ENCODE measurements around the gene RBM33. TPM values are rescaled to one million over a fixed set of nuclear protein-coding genes. Genes with fewer than 3 reads are reported as not detected.

The RBM33 gene
- total RNA-seq, 4 donors from 2014 or later: 35.7 to 59.9 (median 44.5) TPM

- no peak for DNase-seq
- intact Hi-C loops (cut with DNase I): no loop called here
- TF ChIP-seq CTCF (IDR thresholded peaks at IDR 0.05) (no peak), POLR2A (IDR thresholded peaks at IDR 0.05) (no peak)
- H3K27ac ChIP-seq: no peak overlapping the region
- WGBS, 2 donors: 90 to 93% methylated on average over 9 of the region's 9 CpGs
- no peaks in the 10 kb centered on the region for H3K27me3 ChIP-seq
- no peak overlapping the region for H3K4me3 ChIP-seq (replicated peaks in 1 of 3)
- H3K9me3 ChIP-seq: no peaks in the 10 kb centered on the region
- no peaks in the 10 kb centered on the region for H3K36me3 ChIP-seq
- peaks cover 21 to 41% of the 10 kb centered on the region in 2 donors for H3K4me1 ChIP-seq
These were observed 20.9 kb downstream of the RBM33 start for GRCh38 chr7:155665079-155665956.

DNA sequence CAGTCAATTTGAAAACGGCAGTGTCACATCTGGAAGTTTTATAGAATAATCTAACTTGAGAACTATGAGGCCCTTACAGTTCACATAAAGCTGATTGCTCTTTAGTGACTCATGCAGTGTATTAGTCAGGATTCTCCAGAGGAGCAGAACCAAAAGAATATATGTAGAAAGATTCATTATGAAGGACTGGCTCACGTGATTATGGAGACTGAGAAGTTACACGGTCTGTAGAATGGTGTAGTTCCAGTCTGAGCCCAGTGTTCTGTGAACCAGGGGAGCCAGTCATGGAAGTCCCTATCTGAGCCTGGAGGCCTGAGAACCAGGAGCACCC is 21.5 kb downstream of the RBM33 start:
- Histone ChIP-seq H3K27me3 (no peaks in the 10 kb centered on the region), H3K4me3 (replicated peaks in 1 of 3) (no peak overlapping the region), H3K27ac (no peak overlapping the region), H3K9me3 (no peaks in the 10 kb centered on the region), H3K36me3 (no peaks in the 10 kb centered on the region), H3K4me1 (peaks cover 23 to 48% of the 10 kb centered on the region in 2 donors)
- intact Hi-C loops (cut with DNase I): no loop called here
- no peak for DNase-seq
- no peak for TF ChIP-seq POLR2A (IDR thresholded peaks at IDR 0.05)
- TF ChIP-seq CTCF (IDR thresholded peaks at IDR 0.05): no peak
- 78 to 93% methylated on average over 3 of the region's 3 CpGs for WGBS, 2 donors

- no peak overlapping the region for H3K4me3 ChIP-seq (replicated peaks in 1 of 3)
- H3K27me3 ChIP-seq: no peaks in the 10 kb centered on the region
- 69 to 75% methylated on average over 6 of the region's 6 CpGs for WGBS, 2 donors
- H3K36me3 ChIP-seq: no peaks in the 10 kb centered on the region
- H3K4me1 ChIP-seq: peaks cover 19 to 48% of the 10 kb centered on the region in 2 donors
- DNase-seq: peak in 1 of 2 donors; percentile 6
- H3K9me3 ChIP-seq: no peaks in the 10 kb centered on the region
- intact Hi-C loops (cut with DNase I): no loop called here
- no peak for TF ChIP-seq CTCF (IDR thresholded peaks at IDR 0.05)
- TF ChIP-seq POLR2A (IDR thresholded peaks at IDR 0.05): no peak
- no peak overlapping the region for H3K27ac ChIP-seq
These were observed 22.9 kb downstream of the RBM33 start for GRCh38 chr7:155667241-155667829.

- intact Hi-C loops (cut with DNase I): no loop called here
- Histone ChIP-seq H3K27me3 (no peaks in the 10 kb centered on the region), H3K4me3 (replicated peaks in 1 of 3) (no peak overlapping the region), H3K9me3 (no peaks in the 10 kb centered on the region), H3K27ac (peak overlapping the region in 1 of 3 donors; percentile 8), H3K4me1 (peaks cover 16 to 42% of the 10 kb centered on the region in 2 donors), H3K36me3 (no peaks in the 10 kb centered on the region)
- TF ChIP-seq POLR2A (IDR thresholded peaks at IDR 0.05): no peak
- TF ChIP-seq CTCF (IDR thresholded peaks at IDR 0.05): no peak
- WGBS, 2 donors: 47 to 49% methylated on average over 11 of the region's 11 CpGs
- DNase-seq: peak; percentile 46 to 54
These were observed 25.4 kb downstream of the RBM33 start for GRCh38 chr7:155669717-155670505.

Measured in thyroid gland (tissue), 4 donors.